Activated T-helper 17 cell treated with anti-CD3 and anti-CD28 coated beads, Interleukin-2, amount 50 U/mL, for 72 hours (primary cell): ENCODE measurements around the gene HTR2C. TPM values are rescaled to one million over a fixed set of nuclear protein-coding genes. Genes with fewer than 3 reads are reported as not detected.
"Not testable (repeated sequence)": the region's sequence is repeated elsewhere in the genome, so short reads cannot be mapped to it uniquely, and the experiment has no call there.

Experiments used
- ATAC-seq: fragments of 150-1000 bp; cut with Tn5 transposase; replicated peaks from 2 replicates; pipeline ENCODE4 v1.10.0; 2021; ENCODE audit warnings: mild to moderate bottlenecking, moderate library complexity
- H3K27ac Mint-ChIP-seq: one replicate; pipeline ENCODE4 v1.8.0; 2022; ENCODE audit warnings: mixed read lengths
- H3K27me3 Mint-ChIP-seq: one replicate; pipeline ENCODE4 v1.8.0; 2022; ENCODE audit warnings: mixed read lengths
- H3K36me3 Mint-ChIP-seq: one replicate; pipeline ENCODE4 v1.8.0; 2022; ENCODE audit warnings: low read depth, mild to moderate bottlenecking, mixed read lengths
- H3K4me1 Mint-ChIP-seq: one replicate; pipeline ENCODE4 v1.8.0; 2022; ENCODE audit warnings: mixed read lengths
- H3K4me3 Mint-ChIP-seq: one replicate; pipeline ENCODE4 v1.8.0; 2022; ENCODE audit warnings: mild to moderate bottlenecking, mixed read lengths
- H3K9me3 Mint-ChIP-seq: one replicate; pipeline ENCODE4 v1.8.0; 2022; ENCODE audit warnings: mixed read lengths
- total RNA-seq, 2 donors: library from RNA; stranded (reverse); gene quantifications; one replicate each; pipeline ENCODE4 v1.2.3, GENCODE V29; 2022

The HTR2C gene
- total RNA-seq, 2 donors from 2014 or later, result not detected

- no peak overlapping the region for H3K4me3 Mint-ChIP-seq
- no peaks in the 10 kb centered on the region for H3K4me1 Mint-ChIP-seq
- ATAC-seq, result no peak
- no peaks in the 10 kb centered on the region for H3K9me3 Mint-ChIP-seq
- H3K36me3 Mint-ChIP-seq, result no peaks in the 10 kb centered on the region
- H3K27ac Mint-ChIP-seq, result no peak overlapping the region
- no peaks in the 10 kb centered on the region for H3K27me3 Mint-ChIP-seq
These were observed 36.0 kb downstream of the HTR2C start for GRCh38 chrX:114619874-114620273.

DNA sequence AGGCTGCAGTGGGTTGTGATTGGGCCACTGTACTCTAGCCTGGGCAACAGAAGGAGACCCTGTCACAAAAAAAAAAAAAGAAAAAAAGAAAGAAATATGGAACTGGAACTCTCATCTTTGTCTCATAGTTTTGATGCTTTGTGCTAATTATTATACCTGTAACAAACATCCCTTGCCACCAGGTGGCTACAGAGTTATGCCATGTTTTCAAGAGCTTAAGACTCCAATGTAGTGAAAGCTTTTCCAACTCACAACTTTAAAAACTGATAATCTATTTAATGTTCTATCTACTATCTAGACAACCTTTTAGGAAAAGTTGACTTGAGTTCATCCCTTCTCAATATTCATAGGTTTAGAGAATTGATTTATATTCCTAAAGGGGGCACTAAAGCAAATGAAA lies 42.4 kb downstream of the HTR2C start:
- no peak for ATAC-seq

DNA sequence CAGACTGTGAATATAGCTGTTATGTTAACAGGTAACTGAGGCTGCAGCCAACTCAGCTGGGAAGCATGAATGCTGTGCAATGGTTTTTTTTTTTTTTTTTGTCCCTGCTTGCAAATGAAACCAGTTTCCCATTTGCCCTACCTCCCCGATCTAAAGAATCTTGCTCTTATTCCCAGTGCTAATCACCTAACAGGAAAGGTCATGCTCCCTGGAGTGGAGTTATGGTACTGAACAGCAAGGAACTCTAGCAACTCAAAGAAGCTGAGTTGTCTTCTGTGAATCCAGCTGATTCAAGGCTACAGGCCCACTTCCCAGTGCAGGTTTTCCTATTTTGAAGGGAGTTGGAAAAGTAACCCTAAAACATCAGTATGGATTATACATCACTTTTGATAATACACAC lies 52.1 kb downstream of the HTR2C start:
- Mint-ChIP-seq H3K36me3 (no peaks in the 10 kb centered on the region), H3K4me1 (no peaks in the 10 kb centered on the region), H3K9me3 (no peaks in the 10 kb centered on the region), H3K4me3 (no peak overlapping the region), H3K27me3 (no peaks in the 10 kb centered on the region), H3K27ac (no peak overlapping the region)
- no peak for ATAC-seq

More for the DNA sequence above, 42.4 kb downstream of the HTR2C start:
- no peak overlapping the region for H3K4me3 Mint-ChIP-seq
- no peaks in the 10 kb centered on the region for H3K4me1 Mint-ChIP-seq
- H3K9me3 Mint-ChIP-seq, result no peaks in the 10 kb centered on the region
- no peaks in the 10 kb centered on the region for H3K36me3 Mint-ChIP-seq
- no peaks in the 10 kb centered on the region for H3K27me3 Mint-ChIP-seq
- no peak overlapping the region for H3K27ac Mint-ChIP-seq

DNA sequence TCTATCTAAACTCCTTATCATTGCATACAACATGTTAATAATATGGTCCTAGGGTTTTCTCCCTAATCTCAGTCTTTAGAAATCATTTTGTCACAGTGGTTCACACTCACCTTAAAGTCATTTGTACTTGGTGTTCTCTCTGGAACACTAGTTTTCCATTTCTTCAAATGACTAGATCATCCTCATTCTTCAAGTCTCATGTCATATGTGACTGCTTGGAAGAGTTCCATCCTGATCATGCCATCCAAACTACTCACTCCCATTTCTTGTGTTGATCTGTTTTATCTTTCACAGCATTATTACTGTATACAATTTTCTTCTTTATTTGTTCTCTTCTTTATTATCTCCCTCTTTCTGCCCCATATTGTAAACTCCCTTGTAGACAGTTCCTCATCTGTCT lies 66.5 kb downstream of the HTR2C start:
- no peaks in the 10 kb centered on the region for H3K36me3 Mint-ChIP-seq
- peaks cover under 1% of the 10 kb centered on the region for H3K9me3 Mint-ChIP-seq
- H3K27ac Mint-ChIP-seq, result no peak overlapping the region
- no peaks in the 10 kb centered on the region for H3K27me3 Mint-ChIP-seq
- no peak for ATAC-seq
- H3K4me1 Mint-ChIP-seq, result no peaks in the 10 kb centered on the region
- H3K4me3 Mint-ChIP-seq, result no peak overlapping the region

GRCh38 chrX:114675365-114675764 lies 91.5 kb downstream of the HTR2C start:
- no peak for ATAC-seq
- Mint-ChIP-seq H3K9me3 (peaks cover 4% of the 10 kb centered on the region), H3K27ac (no peak overlapping the region), H3K36me3 (no peaks in the 10 kb centered on the region), H3K27me3 (no peaks in the 10 kb centered on the region), H3K4me3 (no peak overlapping the region), H3K4me1 (no peaks in the 10 kb centered on the region)

DNA sequence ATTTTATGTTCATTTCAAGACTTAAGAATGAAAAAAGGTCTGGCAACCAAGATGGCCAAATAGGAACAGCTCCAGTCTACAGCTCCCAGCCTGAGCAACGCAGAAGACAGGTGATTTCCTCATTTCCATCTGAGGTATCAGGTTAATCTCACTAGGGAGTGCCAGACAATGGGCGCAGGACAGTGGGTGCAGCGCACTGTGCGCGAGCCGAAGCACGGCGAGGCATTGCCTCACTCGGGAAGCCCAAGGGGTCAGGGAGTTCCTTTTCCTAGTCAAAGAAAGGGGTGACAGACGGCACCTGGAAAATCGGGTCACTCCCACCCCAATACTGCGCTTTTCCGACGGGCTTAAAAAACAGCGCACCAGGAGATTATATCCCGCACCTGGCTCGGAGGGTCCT lies 116.6 kb downstream of the HTR2C start:
- ATAC-seq, result not testable (repeated sequence)

DNA sequence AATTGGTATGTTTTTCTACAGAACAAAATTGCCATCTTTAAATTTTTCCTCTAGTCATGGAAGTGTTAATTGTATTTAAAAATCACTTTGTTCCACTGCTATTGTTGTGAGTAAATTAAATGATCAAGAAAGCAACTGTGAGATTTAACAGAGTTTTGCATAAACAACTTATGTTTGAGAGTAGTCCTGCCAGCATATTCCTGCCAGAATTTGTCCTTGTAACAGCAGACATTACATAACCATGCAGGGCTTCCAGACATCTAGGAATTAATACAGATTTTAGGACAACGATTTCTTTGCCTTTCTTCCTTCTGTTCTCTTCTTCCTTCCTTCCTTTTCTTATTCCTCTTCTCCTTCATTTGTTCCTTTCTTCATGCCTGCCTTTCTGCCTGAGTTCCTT lies 125.5 kb downstream of the HTR2C start:
- Mint-ChIP-seq H3K36me3 (no peaks in the 10 kb centered on the region), H3K4me1 (no peaks in the 10 kb centered on the region), H3K27ac (no peak overlapping the region), H3K4me3 (no peak overlapping the region), H3K9me3 (peaks cover 3% of the 10 kb centered on the region), H3K27me3 (no peaks in the 10 kb centered on the region)
- ATAC-seq, result no peak

More for the DNA sequence above, 116.6 kb downstream of the HTR2C start:
- not testable (repeated sequence) for H3K27me3 Mint-ChIP-seq, H3K4me1 Mint-ChIP-seq, H3K9me3 Mint-ChIP-seq, H3K27ac Mint-ChIP-seq, H3K4me3 Mint-ChIP-seq, H3K36me3 Mint-ChIP-seq

DNA sequence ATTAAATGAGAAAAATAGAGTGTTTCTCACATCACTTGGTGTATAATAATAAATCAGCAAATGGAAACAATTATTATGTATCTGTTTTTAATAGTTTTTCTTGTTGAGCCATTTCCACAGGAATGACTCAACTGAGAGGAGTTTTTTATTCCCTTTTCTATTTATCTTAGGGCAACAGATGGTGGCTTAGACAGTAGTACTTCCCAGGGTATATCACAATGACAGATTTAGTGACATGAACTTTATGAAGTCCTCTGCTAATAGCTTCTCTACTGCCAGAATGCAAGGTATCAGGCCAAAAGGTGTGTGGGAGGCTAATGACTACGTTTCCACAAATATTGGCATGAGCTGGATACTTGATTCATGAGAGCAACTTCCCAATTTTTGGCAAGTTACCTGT lies 126.7 kb downstream of the HTR2C start:
- no peak overlapping the region for H3K27ac Mint-ChIP-seq
- H3K36me3 Mint-ChIP-seq, result no peaks in the 10 kb centered on the region
- ATAC-seq, result no peak
- H3K9me3 Mint-ChIP-seq, result peaks cover 3% of the 10 kb centered on the region
- H3K4me3 Mint-ChIP-seq, result no peak overlapping the region
- no peaks in the 10 kb centered on the region for H3K27me3 Mint-ChIP-seq
- H3K4me1 Mint-ChIP-seq, result no peaks in the 10 kb centered on the region

DNA sequence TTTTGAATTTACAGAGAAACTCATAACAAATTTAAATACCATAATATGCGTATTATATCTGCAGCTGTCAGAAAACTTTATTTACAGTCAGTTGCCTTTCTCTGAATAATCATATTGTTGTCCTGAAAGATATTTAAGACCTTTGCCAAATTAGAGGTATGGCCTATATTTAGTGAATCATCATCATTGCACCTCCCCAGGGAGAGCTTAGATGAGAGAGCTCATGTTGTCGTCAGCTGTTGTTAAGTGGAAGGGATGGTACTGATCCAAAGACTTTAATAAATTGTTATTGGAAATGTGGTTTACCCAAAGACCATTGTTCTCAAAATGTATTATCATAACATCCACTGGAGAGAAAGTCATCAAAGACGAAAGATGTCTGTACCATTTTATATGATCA lies 128.6 kb downstream of the HTR2C start:
- no peaks in the 10 kb centered on the region for H3K36me3 Mint-ChIP-seq
- no peaks in the 10 kb centered on the region for H3K27me3 Mint-ChIP-seq
- no peak overlapping the region for H3K4me3 Mint-ChIP-seq
- no peaks in the 10 kb centered on the region for H3K4me1 Mint-ChIP-seq
- peaks cover 3% of the 10 kb centered on the region for H3K9me3 Mint-ChIP-seq
- no peak for ATAC-seq
- no peak overlapping the region for H3K27ac Mint-ChIP-seq

DNA sequence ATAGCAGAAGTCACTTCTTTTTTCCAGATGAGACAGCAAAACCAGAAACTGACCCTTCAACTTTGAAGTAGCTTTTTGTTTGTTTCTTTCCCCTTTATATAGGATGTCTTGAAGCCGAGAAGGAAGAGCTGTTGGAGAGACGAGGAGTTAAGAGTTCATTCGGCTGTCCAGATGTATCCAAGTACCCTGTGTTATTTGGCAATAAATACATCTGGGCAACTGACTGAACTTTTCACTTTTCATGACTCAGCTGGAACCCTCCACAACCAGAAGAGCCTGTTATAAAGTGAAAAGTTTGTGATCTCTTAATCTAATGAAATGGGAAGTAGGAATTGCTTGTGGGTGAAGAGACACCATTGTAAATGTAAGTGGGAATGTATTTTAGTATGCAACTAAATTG lies 131.2 kb downstream of the HTR2C start:
- Mint-ChIP-seq H3K27me3 (no peaks in the 10 kb centered on the region), H3K9me3 (no peaks in the 10 kb centered on the region), H3K36me3 (no peaks in the 10 kb centered on the region), H3K4me1 (no peaks in the 10 kb centered on the region), H3K27ac (no peak overlapping the region), H3K4me3 (no peak overlapping the region)
- no peak for ATAC-seq

DNA sequence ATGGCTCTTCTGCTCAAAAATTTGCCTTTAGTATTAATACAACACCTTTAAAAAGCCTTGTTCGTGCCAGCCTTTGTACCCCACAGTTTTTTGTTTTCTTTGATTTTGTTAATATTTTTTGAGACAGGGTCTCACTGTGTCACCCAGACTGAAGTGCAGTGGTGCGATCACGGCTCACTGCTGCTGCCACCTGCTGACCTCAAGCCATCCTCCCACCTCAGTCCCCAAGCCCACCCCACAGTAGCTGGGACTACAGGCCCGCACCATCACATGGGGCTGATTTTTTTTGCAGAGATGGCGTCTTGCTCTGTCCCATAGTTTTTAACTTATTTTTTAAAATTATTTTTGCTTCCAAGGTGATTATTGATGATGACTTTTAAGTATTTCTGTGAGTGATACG lies 134.0 kb downstream of the HTR2C start:
- no peaks in the 10 kb centered on the region for H3K36me3 Mint-ChIP-seq
- ATAC-seq, result no peak
- no peaks in the 10 kb centered on the region for H3K9me3 Mint-ChIP-seq
- H3K27ac Mint-ChIP-seq, result no peak overlapping the region
- no peak overlapping the region for H3K4me3 Mint-ChIP-seq
- no peaks in the 10 kb centered on the region for H3K27me3 Mint-ChIP-seq
- no peaks in the 10 kb centered on the region for H3K4me1 Mint-ChIP-seq

DNA sequence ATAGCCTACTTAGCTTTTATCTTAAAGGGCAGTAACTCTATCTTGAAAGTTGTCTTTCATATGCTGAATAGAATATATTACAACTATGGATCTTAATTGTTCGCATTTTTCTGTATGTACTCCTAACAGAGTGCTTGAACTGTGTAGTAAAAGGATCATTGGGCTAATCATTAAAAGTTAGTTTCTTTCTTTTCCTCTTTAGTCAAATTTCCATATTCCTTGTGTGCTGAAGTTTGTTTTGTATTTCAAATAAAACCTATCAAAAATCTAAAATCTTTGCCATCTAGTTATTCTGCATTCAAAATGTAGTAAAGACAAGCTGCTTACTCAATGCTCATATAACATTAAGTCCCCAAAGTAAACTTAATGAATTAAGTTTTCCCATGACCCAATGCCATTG lies 182.7 kb downstream of the HTR2C start:
- Mint-ChIP-seq H3K36me3 (no peaks in the 10 kb centered on the region), H3K4me3 (no peak overlapping the region), H3K27me3 (no peaks in the 10 kb centered on the region), H3K9me3 (peaks cover 3% of the 10 kb centered on the region), H3K4me1 (no peaks in the 10 kb centered on the region), H3K27ac (no peak overlapping the region)
- no peak for ATAC-seq

DNA sequence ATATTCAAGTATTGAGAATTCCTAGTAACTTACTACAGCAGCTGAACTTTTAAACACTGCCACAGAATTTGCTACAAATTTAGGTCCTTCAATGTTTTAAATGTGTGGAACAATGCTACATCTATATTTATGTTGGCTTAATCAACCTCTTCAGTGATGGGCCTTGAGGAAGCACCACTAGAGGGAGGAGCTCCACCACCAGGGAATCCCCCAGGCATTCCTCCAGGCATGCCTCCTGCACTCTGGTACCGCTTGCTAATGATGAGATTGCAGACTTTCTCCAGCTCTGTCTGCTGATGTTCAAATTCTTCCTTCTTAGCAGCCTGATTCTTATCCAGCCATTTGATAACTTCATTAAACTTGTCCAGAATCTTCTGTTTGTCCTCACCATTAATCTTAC lies 190.8 kb downstream of the HTR2C start:
- Mint-ChIP-seq H3K4me1 (no peaks in the 10 kb centered on the region), H3K27me3 (no peaks in the 10 kb centered on the region), H3K36me3 (no peaks in the 10 kb centered on the region), H3K4me3 (no peak overlapping the region), H3K9me3 (peaks cover 5% of the 10 kb centered on the region), H3K27ac (no peak overlapping the region)
- ATAC-seq, result no peak

GRCh38 chrX:114782925-114783324 lies 199.0 kb downstream of the HTR2C start:
- no peaks in the 10 kb centered on the region for H3K9me3 Mint-ChIP-seq
- no peaks in the 10 kb centered on the region for H3K36me3 Mint-ChIP-seq
- no peaks in the 10 kb centered on the region for H3K4me1 Mint-ChIP-seq
- no peak for ATAC-seq
- no peak overlapping the region for H3K27ac Mint-ChIP-seq
- no peaks in the 10 kb centered on the region for H3K27me3 Mint-ChIP-seq
- no peak overlapping the region for H3K4me3 Mint-ChIP-seq

DNA sequence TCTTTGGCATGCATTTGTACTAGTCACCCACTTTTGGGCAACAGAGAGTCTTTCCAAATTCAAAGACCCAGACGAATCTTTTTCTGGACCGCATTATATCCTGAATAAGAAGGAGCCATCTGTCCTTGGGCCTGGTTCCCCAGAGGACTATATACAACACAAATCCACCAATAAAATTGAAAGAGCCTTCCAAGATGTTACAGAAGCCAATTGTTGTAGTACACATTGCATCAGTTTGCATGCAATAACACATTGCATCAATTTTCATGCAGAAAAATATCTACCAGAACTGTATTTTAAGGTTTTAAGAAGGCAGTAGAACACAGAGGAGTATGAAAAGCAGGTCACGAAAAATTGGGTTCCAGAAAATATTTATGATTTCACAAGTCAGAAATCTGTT lies 203.2 kb downstream of the HTR2C start:
- Mint-ChIP-seq H3K36me3 (no peaks in the 10 kb centered on the region), H3K27ac (no peak overlapping the region), H3K27me3 (no peaks in the 10 kb centered on the region), H3K9me3 (no peaks in the 10 kb centered on the region), H3K4me3 (no peak overlapping the region), H3K4me1 (no peaks in the 10 kb centered on the region)
- no peak for ATAC-seq

- H3K27ac Mint-ChIP-seq, result no peak overlapping the region
These were observed 213.6 kb downstream of the HTR2C start for GRCh38 chrX:114797494-114797893.

More at GRCh38 chrX:114797494-114797893, 213.6 kb downstream of the HTR2C start:
- H3K4me3 Mint-ChIP-seq, result no peak overlapping the region
- no peaks in the 10 kb centered on the region for H3K9me3 Mint-ChIP-seq
- H3K4me1 Mint-ChIP-seq, result no peaks in the 10 kb centered on the region
- H3K27me3 Mint-ChIP-seq, result no peaks in the 10 kb centered on the region
- ATAC-seq, result no peak
- no peaks in the 10 kb centered on the region for H3K36me3 Mint-ChIP-seq
